ENCODE data around the gene VTI1A. TPM values are rescaled to one million over a fixed set of nuclear protein-coding genes. Genes with fewer than 3 reads are reported as not detected.

The VTI1A gene
- total and polyA plus RNA-seq, 2 of the 8 experiments (the other 6 are each of a cell fraction or from before 2014, with no cell fraction given) = 6.0 to 20.0 TPM

GRCh38 chr10:112826018-112826697 lies 379.1 kb downstream of the VTI1A start (continued):
- TF ChIP-seq, protein P1, sequence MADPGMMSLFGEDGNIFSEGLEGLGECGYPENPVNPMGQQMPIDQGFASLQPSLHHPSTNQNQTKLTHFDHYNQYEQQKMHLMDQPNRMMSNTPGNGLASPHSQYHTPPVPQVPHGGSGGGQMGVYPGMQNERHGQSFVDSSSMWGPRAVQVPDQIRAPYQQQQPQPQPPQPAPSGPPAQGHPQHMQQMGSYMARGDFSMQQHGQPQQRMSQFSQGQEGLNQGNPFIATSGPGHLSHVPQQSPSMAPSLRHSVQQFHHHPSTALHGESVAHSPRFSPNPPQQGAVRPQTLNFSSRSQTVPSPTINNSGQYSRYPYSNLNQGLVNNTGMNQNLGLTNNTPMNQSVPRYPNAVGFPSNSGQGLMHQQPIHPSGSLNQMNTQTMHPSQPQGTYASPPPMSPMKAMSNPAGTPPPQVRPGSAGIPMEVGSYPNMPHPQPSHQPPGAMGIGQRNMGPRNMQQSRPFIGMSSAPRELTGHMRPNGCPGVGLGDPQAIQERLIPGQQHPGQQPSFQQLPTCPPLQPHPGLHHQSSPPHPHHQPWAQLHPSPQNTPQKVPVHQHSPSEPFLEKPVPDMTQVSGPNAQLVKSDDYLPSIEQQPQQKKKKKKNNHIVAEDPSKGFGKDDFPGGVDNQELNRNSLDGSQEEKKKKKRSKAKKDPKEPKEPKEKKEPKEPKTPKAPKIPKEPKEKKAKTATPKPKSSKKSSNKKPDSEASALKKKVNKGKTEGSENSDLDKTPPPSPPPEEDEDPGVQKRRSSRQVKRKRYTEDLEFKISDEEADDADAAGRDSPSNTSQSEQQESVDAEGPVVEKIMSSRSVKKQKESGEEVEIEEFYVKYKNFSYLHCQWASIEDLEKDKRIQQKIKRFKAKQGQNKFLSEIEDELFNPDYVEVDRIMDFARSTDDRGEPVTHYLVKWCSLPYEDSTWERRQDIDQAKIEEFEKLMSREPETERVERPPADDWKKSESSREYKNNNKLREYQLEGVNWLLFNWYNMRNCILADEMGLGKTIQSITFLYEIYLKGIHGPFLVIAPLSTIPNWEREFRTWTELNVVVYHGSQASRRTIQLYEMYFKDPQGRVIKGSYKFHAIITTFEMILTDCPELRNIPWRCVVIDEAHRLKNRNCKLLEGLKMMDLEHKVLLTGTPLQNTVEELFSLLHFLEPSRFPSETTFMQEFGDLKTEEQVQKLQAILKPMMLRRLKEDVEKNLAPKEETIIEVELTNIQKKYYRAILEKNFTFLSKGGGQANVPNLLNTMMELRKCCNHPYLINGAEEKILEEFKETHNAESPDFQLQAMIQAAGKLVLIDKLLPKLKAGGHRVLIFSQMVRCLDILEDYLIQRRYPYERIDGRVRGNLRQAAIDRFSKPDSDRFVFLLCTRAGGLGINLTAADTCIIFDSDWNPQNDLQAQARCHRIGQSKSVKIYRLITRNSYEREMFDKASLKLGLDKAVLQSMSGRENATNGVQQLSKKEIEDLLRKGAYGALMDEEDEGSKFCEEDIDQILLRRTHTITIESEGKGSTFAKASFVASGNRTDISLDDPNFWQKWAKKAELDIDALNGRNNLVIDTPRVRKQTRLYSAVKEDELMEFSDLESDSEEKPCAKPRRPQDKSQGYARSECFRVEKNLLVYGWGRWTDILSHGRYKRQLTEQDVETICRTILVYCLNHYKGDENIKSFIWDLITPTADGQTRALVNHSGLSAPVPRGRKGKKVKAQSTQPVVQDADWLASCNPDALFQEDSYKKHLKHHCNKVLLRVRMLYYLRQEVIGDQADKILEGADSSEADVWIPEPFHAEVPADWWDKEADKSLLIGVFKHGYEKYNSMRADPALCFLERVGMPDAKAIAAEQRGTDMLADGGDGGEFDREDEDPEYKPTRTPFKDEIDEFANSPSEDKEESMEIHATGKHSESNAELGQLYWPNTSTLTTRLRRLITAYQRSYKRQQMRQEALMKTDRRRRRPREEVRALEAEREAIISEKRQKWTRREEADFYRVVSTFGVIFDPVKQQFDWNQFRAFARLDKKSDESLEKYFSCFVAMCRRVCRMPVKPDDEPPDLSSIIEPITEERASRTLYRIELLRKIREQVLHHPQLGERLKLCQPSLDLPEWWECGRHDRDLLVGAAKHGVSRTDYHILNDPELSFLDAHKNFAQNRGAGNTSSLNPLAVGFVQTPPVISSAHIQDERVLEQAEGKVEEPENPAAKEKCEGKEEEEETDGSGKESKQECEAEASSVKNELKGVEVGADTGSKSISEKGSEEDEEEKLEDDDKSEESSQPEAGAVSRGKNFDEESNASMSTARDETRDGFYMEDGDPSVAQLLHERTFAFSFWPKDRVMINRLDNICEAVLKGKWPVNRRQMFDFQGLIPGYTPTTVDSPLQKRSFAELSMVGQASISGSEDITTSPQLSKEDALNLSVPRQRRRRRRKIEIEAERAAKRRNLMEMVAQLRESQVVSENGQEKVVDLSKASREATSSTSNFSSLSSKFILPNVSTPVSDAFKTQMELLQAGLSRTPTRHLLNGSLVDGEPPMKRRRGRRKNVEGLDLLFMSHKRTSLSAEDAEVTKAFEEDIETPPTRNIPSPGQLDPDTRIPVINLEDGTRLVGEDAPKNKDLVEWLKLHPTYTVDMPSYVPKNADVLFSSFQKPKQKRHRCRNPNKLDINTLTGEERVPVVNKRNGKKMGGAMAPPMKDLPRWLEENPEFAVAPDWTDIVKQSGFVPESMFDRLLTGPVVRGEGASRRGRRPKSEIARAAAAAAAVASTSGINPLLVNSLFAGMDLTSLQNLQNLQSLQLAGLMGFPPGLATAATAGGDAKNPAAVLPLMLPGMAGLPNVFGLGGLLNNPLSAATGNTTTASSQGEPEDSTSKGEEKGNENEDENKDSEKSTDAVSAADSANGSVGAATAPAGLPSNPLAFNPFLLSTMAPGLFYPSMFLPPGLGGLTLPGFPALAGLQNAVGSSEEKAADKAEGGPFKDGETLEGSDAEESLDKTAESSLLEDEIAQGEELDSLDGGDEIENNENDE (IDR thresholded peaks at IDR 0.05; ENCODE audit: insufficient replicate concordance, low read length) = no peak
- TF ChIP-seq JUN (IDR thresholded peaks at IDR 0.05; ENCODE audit: low read depth, low read length) (no peak), HDAC2 (IDR thresholded peaks at IDR 0.05; ENCODE audit: borderline replicate concordance in 1 of 2, low read depth in 2 of 2, low read length in 2 of 2) (no peak), SIN3A (conservative IDR thresholded peaks at IDR 0.05 in 1 of 2, IDR thresholded peaks at IDR 0.05 in 1 of 2; ENCODE audit: low read depth in 1 of 2, low read length in 2 of 2) (no peak), SP2 (IDR thresholded peaks at IDR 0.05; ENCODE audit: low read length) (no peak), CHD2 (IDR thresholded peaks at IDR 0.05; ENCODE audit: low read length) (no peak), TCF12 (IDR thresholded peaks at IDR 0.05; ENCODE audit: low read depth, low read length) (no peak), BACH1 (IDR thresholded peaks at IDR 0.05; ENCODE audit: low read length) (no peak), EZH2 (IDR thresholded peaks at IDR 0.05; ENCODE audit: low read depth, low read length, severe bottlenecking) (no peak), BRCA1 (IDR thresholded peaks at IDR 0.05; ENCODE audit: low read depth, low read length) (no peak)
